HepG2 (cell line): ENCODE measurements around the gene AARS2. TPM values are rescaled to one million over a fixed set of nuclear protein-coding genes. Genes with fewer than 3 reads are reported as not detected.
A peak's percentile ranks its signal among the peaks of the same experiment; 100 is the strongest.

ENCODE experiments used
- GATAD2A ChIP-seq: IDR thresholded peaks from 2 replicates; pipeline ENCODE4 v1.6.1; 2016
- HIVEP1 ChIP-seq: sonication (generic); formaldehyde crosslinking; IDR thresholded peaks from 2 replicates; pipeline ENCODE4 v1.4.0; 2020; ENCODE audit warnings: mild to moderate bottlenecking, missing genetic modification reagents
- IRF2 ChIP-seq: IDR thresholded peaks from 2 replicates; pipeline ENCODE4 v1.6.1; 2018; ENCODE audit warnings: missing genetic modification reagents, missing compliant biosample characterization
- SP140L ChIP-seq: sonication (generic); formaldehyde crosslinking; IDR thresholded peaks from 2 replicates; pipeline ENCODE4 v1.4.0; 2020; ENCODE audit warnings: missing genetic modification reagents, borderline replicate concordance
- ZBTB40 ChIP-seq, 2 experiments: fragments of 450-650 bp in 1 of 2; sonication (generic) in 1 of 2; formaldehyde crosslinking in 1 of 2; IDR thresholded peaks; 2 replicates each; pipeline versions ENCODE4 v1.6.1 to v1.8.0; 2016 to 2022; ENCODE audit warnings: antibody characterized with exemption in 1 of 2, mild to moderate bottlenecking in 1 of 2, missing genetic modification reagents in 1 of 2
- ZNF574 ChIP-seq: sonication (generic); formaldehyde crosslinking; IDR thresholded peaks from 2 replicates; pipeline ENCODE4 v1.4.0; 2020; ENCODE audit warnings: missing genetic modification reagents
- ZNF580 ChIP-seq: IDR thresholded peaks from 2 replicates; pipeline ENCODE4 v1.6.1; 2016; ENCODE audit warnings: low read depth, borderline replicate concordance
- ZNF713 ChIP-seq: sonication (generic); formaldehyde crosslinking; IDR thresholded peaks from 2 replicates; pipeline ENCODE4 v1.4.0; 2020; ENCODE audit warnings: mild to moderate bottlenecking, missing genetic modification reagents
- ZNF777 ChIP-seq: sonication (generic); formaldehyde crosslinking; IDR thresholded peaks from 2 replicates; pipeline ENCODE4 v1.4.0; 2020; ENCODE audit warnings: missing genetic modification reagents
- polyA plus RNA-seq, 8 experiments: library from polyadenylated mRNA; depleted of rRNA in 3 of 8; stranded (reverse) in 7 of 8; unstranded in 1 of 8; fragments of >200 nt; fragmentation: Illumina TruSeq in 4 of 8; extraction: Trizol in 4 of 8; gene quantifications; 2 replicates each; pipeline versions ENCODE4 v1.2.1 to v1.2.3, GENCODE V29; 2011 to 2016; ENCODE audit warnings: low read depth in 4 of 8, missing spikeins in 1 of 8, mixed read lengths in 1 of 8; ENCODE audit not compliant: insufficient read depth in 1 of 8
- total RNA-seq, 5 experiments: library from RNA; depleted of rRNA; stranded (reverse); fragments of >200 nt; fragmentation: Illumina TruSeq; extraction: Trizol; gene quantifications; 2 replicates each; pipeline ENCODE4 v1.2.3, GENCODE V29; 2016; ENCODE audit warnings: low read depth in 1 of 5

Gene AARS2
- total and polyA plus RNA-seq, 2 of the 13 experiments (the other 11 are each of a cell fraction or from before 2014, with no cell fraction given): 7.5 to 24.1 TPM

- TF ChIP-seq ZNF777 (CRISPR knock-in tag): no peak
- no peak for TF ChIP-seq ZBTB40 (IDR thresholded peaks at IDR 0.05)
- TF ChIP-seq ZBTB40 (CRISPR knock-in tag; IDR thresholded peaks at IDR 0.05): no peak
- TF ChIP-seq ZNF713 (CRISPR knock-in tag): no peak
- 0 out of 2 replicates have a peak, but pooled peaks have one; percentile 38 for TF ChIP-seq ZNF574 (CRISPR knock-in tag)
- TF ChIP-seq ZNF580 (CRISPR knock-in tag): no peak
- TF ChIP-seq HIVEP1 (CRISPR knock-in tag): no peak; the same call in 1 of the 2 replicates
- TF ChIP-seq GATAD2A (CRISPR knock-in tag): 0 out of 2 replicates have a peak, but pooled peaks have one; percentile 11
- TF ChIP-seq SP140L (CRISPR knock-in tag): no peak
- TF ChIP-seq IRF2: no peak
These were observed 57.9 kb downstream of the AARS2 start (continued) for GRCh38 chr6:44255105-44255808.
